ENCODE data around the gene ALOX5AP.

- TF ChIP-seq, protein P1, sequence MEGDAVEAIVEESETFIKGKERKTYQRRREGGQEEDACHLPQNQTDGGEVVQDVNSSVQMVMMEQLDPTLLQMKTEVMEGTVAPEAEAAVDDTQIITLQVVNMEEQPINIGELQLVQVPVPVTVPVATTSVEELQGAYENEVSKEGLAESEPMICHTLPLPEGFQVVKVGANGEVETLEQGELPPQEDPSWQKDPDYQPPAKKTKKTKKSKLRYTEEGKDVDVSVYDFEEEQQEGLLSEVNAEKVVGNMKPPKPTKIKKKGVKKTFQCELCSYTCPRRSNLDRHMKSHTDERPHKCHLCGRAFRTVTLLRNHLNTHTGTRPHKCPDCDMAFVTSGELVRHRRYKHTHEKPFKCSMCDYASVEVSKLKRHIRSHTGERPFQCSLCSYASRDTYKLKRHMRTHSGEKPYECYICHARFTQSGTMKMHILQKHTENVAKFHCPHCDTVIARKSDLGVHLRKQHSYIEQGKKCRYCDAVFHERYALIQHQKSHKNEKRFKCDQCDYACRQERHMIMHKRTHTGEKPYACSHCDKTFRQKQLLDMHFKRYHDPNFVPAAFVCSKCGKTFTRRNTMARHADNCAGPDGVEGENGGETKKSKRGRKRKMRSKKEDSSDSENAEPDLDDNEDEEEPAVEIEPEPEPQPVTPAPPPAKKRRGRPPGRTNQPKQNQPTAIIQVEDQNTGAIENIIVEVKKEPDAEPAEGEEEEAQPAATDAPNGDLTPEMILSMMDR (conservative IDR thresholded peaks at IDR 0.05 in 1 of 2, IDR thresholded peaks at IDR 0.05 in 1 of 2; ENCODE audit: low read depth in 1 of 2, low read length in 2 of 2), result no peak
- TF ChIP-seq EZH2 (IDR thresholded peaks at IDR 0.05; ENCODE audit: low read length, missing control alignments), result no peak
Measured at GRCh38 chr13:30770929-30771328, 35.6 kb downstream of the ALOX5AP start.

All from fibroblast of lung (primary cell).